Fibroblast of gingiva (primary cell): ENCODE data around the gene VAT1L.
A peak's percentile ranks its signal among the peaks of the same experiment; 100 is the strongest.

Experiments
- DNase-seq: peaks from one replicate; pipeline ENCODE4 v3.0.0-alpha.2; 2011; ENCODE audit warnings: low read depth

VAT1L gene

GRCh38 chr16:77782694-77783093, 5.7 kb upstream of the VAT1L start:
- no peak for DNase-seq

- DNase-seq, result no peak
These were observed 3.7 kb upstream of the VAT1L start for GRCh38 chr16:77784441-77785372.

GRCh38 chr16:77785373-77785764, 3.0 kb upstream of the VAT1L start:
- no peak for DNase-seq

GRCh38 chr16:77786186-77786847, 2.0 kb upstream of the VAT1L start:
- DNase-seq, result peak; percentile 10

GRCh38 chr16:77787452-77787851, 912 bp upstream of the VAT1L start:
- DNase-seq, result no peak

- DNase-seq, result no peak
These were observed 983 bp downstream of the VAT1L start for GRCh38 chr16:77789085-77790008.

- no peak for DNase-seq
These were observed 1.6 kb downstream of the VAT1L start for GRCh38 chr16:77790009-77790372.

- no peak for DNase-seq
These were observed 2.5 kb downstream of the VAT1L start for GRCh38 chr16:77790912-77791311.

- no peak for DNase-seq
These were observed 5.1 kb downstream of the VAT1L start for GRCh38 chr16:77793417-77793816.

- no peak for DNase-seq
These were observed 6.2 kb downstream of the VAT1L start for GRCh38 chr16:77794586-77794985.

- no peak for DNase-seq
These were observed 13.5 kb downstream of the VAT1L start for GRCh38 chr16:77801817-77802216.

GRCh38 chr16:77805398-77805797, 17.0 kb downstream of the VAT1L start:
- DNase-seq, result no peak

- no peak for DNase-seq
These were observed 18.7 kb downstream of the VAT1L start for GRCh38 chr16:77807021-77807420.

GRCh38 chr16:77812856-77813500, 24.6 kb downstream of the VAT1L start:
- DNase-seq, result no peak

GRCh38 chr16:77816293-77816692, 27.9 kb downstream of the VAT1L start:
- DNase-seq, result no peak

- DNase-seq, result no peak
These were observed 32.0 kb downstream of the VAT1L start for GRCh38 chr16:77820340-77820739.

GRCh38 chr16:77822661-77823060, 34.3 kb downstream of the VAT1L start:
- no peak for DNase-seq

- DNase-seq, result no peak
These were observed 34.7 kb downstream of the VAT1L start for GRCh38 chr16:77823067-77823466.

GRCh38 chr16:77825196-77825595, 36.8 kb downstream of the VAT1L start:
- DNase-seq, result no peak

- DNase-seq, result no peak
These were observed 38.7 kb downstream of the VAT1L start for GRCh38 chr16:77827032-77827431.

GRCh38 chr16:77833921-77834634, 45.7 kb downstream of the VAT1L start:
- no peak for DNase-seq
